GM19239 (cell line): Measurements from ENCODE around the gene CAPN11.
"Not testable (repeated sequence)": the region's sequence is repeated elsewhere in the genome, so short reads cannot be mapped to it uniquely, and the experiment has no call there.

Experiments
- DNase-seq: peaks from one replicate; pipeline ENCODE4 v3.0.0; 2011; ENCODE audit warnings: low spot score; ENCODE audit not compliant: insufficient read length
- FAIRE-seq: peaks from 2 replicates; lab custom pipeline; 2011; peaks lifted over from hg19 to GRCh38; lab: Jason Lieb, UNC

The CAPN11 gene

DNA sequence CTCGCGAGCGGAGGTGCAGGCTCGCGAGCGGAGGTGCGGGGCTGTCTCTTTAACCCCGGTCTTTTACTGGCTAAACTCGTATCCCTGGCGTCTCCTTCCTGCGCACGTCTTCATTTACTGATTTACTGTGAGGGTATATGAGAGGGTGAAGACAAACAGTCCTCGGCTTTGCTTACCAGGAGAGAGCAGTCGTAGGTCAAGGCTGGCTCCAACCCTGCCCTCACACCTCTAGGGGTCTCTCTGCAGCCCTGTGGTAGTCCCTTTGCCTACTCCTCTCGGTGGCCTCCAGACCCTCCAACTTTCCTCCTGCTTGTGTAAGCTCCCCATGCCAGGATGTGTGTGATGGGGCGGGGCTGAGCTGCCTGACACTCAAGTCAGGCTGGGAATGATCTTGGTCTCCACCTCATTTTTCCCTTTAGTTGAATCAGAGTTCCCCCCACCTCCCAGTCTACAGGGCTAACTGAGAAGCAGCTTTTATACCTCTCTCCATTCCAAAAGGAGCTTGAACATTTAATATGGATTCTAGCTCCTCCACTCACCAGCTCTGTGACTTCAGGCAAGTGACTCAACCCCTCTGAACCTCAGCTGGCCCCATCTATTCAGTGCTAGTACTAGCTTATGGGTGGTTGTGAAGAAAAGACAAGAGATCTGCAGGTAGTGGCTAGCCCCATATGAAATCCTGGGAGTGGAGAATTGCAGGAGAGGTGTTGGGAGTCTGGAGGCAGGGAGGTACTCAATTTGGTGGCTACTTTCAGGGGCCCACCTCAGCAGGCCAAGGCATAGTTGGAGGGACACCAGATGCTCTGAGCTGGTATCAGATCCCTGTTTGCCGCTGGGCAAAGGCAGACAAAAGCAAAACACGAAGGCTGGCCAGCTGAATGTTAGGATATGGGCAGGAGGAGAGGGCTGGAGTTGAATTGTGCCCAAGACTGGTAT, 65.7 kb downstream of the CAPN11 start:
- DNase-seq (no peak), FAIRE-seq (no peak)

DNA sequence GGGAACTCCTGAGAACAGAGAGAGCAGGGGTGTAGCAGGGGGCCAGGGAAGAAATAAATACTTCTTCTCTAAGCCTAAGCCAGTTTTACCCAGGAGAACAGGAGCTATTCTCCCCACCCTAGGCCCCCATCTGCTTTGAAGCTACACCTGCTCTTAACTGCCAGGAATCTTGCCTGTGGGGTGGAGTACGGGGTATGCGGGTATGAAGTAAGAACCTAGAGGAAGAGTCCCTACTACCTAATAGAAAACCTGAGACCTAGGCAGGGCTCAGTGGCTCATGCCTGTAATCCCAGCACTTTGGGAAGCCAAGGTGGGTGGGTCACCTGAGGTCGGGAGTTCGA, 66.3 kb downstream of the CAPN11 start:
- DNase-seq (no peak), FAIRE-seq (no peak)

DNA sequence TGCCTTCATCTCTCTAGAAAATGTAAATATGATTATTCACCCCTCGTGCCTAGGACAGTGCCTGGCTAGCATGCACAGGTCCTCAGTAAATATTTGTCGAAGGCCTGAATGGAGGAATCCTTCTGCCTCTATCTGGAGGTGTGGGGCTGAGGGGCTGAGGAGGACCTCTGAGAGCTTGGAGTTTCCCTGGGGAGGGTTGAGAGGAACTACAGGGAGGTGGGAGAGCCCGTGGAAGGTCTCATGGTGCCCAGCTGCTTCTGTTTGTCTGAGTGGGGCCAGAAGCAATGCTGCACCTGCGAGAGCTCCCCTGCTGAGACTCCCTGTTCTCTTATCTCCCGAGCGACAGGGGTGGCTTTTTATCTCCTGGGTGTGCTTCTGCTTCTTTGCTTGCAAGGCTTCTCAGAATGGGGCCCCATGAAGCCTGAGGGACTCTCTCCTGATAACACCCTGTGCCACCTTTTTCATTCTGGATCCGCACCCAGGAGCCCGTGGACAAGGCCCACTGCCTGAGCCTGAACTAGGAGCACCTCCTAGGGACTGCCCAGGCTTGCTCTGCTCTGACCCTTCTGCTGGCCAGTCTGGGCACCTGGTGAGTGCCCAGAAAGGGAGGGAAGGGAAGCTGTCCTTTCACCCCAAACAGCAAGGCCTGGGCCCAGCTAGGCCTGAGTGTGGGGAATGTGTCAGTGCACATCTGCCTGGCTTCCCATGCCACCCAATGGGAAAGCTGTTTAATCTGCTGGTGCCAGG, 67.1 kb downstream of the CAPN11 start:
- DNase-seq: no peak

DNA sequence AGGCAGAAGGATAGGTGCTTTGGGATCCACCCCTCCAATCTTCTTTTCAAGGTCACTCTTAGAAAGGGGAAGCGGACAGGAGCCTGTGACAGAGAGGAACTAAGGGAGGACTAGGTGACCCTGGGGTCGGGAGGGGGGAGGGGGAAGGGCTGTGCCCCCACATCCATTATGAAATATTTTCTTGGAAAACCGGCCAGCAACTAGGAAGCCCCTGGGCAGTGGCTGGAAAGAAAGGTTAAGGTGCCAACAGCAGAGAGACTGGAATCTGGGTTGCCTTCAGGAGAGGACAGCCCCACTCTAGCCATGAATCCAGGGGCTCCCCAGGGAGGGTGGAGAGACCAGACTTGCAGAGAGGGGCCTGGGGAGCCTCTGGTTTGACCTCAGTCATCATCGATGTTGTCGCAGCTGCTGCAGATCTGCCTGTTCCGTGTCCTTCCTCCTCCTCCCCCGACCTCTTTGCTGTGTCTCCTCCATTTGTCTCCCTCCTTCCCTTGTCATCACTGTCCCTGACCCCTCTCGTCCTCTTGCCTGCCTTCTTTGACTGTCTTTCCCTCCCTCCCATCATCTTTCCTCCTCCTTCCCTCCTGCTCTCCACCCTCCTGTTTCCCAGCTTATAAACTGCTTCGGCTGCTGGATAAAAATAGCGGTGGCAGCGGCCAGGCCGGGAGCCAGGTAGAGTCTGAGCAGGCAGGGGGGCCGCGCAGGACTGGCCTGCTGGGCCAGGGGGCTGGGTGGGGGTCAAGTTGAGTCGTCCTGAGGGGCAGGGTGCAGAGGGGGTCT, 67.9 kb downstream of the CAPN11 start:
- DNase-seq: no peak
- FAIRE-seq: no peak

More for the DNA sequence above, 67.1 kb downstream of the CAPN11 start:
- FAIRE-seq: no peak

DNA sequence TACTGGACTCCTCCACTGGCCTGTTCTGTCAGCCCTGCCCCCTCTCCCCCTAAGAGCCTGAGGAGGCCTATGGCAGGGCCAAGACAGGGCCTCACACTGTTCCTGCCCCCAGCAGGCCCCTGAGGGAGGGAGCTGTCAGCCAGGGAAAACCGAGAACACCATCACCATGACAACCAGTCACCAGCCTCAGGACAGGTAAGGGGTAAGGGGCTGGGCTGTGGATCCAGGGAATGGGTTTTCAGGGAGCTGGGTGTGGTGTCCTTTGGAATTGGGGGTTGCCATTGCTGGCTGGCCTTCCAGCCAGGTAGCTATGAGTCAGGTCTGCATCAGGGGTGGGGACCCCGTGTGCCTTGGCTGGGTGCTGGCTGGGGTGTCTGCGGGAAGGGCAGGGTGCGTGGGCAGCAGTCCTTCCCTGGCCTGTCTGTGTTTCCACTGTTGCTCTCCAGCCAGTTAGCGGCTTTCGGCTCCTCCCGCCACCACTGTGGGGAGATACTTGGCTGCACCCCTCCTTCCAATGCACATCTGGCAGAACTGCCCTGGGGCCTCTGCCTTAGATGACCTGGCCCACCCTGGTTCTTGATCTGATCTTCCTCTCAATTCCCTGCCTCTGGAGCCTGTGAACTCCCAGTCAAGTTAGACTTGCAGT, 68.7 kb downstream of the CAPN11 start:
- no peak for FAIRE-seq
- DNase-seq: no peak

DNA sequence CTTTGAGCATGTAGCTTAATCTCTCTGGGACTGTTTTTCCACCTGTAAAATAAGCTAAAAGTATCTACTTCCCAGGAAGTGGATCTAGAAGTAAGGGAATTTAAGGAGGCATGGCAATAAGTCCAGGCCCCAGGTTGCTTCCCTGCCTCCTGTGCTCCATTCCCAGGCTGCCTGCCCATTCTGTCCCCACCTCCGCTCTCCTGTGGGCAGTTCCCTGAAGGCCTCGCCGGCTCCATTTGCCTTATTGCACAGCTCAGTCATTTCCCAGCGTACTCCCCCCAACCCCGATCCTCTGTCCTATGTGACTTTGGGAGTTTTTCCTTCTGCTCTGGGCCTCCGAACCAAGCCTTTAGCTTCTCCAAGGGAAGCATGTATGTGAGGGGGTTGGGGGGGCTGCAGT, 69.4 kb downstream of the CAPN11 start:
- no peak for DNase-seq
- no peak for FAIRE-seq

DNA sequence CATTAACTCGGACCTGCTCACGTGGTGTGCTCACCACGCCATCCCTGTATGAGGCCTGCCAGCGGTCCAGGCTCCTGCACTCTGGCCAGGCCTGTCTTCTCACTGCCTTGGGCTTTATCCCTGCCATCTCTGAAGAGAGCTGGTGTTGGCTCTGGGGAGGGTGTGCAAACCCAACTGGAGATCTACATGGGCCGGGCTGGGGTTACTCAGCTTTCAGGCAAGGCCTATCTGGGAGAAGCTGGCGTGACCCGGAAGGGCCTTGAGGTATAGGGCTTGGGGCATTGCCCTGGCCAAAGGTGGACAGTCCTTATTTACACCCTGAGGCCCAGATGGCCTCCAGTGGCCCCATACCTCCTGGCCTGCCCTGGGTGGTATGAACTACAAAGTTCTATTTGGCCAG, 69.8 kb downstream of the CAPN11 start:
- DNase-seq (no peak), FAIRE-seq (no peak)

DNA sequence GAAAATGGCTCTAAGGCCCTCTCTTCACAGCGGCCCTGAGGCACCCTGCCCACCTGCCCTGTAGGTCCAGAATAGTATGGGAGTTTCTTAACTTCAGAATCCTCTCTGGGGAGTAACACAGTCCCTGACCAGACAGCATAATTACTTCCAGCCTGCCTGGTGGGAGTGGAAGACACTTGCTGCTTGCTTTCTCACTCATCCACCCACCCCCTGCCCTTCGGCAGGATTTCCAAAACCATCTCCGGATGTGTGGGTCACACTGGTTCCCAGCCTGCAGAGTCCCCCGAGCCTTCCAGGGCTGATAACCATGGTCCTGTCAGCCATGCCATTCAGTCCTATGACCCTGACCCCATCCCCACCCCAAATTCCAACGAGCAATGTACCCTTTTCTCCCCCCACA, 70.2 kb downstream of the CAPN11 start:
- DNase-seq (no peak), FAIRE-seq (no peak)

DNA sequence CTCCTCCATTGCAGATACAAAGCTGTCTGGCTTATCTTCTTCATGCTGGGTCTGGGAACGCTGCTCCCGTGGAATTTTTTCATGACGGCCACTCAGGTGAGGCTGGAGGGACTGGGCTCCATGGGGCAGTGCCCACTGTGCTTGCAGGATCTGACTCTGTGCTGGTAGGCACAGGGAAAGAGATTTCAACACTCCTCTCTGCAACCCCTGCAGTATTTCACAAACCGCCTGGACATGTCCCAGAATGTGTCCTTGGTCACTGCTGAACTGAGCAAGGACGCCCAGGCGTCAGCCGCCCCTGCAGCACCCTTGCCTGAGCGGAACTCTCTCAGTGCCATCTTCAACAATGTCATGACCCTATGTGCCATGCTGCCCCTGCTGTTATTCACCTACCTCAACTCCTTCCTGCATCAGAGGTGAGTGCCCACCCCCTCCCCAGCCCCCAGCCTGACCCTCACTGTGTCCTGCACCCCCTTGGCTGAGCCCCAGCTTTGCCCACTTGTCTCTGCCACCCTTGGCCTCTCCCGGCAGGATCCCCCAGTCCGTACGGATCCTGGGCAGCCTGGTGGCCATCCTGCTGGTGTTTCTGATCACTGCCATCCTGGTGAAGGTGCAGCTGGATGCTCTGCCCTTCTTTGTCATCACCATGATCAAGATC, 70.9 kb downstream of the CAPN11 start:
- DNase-seq: no peak
- no peak for FAIRE-seq

DNA sequence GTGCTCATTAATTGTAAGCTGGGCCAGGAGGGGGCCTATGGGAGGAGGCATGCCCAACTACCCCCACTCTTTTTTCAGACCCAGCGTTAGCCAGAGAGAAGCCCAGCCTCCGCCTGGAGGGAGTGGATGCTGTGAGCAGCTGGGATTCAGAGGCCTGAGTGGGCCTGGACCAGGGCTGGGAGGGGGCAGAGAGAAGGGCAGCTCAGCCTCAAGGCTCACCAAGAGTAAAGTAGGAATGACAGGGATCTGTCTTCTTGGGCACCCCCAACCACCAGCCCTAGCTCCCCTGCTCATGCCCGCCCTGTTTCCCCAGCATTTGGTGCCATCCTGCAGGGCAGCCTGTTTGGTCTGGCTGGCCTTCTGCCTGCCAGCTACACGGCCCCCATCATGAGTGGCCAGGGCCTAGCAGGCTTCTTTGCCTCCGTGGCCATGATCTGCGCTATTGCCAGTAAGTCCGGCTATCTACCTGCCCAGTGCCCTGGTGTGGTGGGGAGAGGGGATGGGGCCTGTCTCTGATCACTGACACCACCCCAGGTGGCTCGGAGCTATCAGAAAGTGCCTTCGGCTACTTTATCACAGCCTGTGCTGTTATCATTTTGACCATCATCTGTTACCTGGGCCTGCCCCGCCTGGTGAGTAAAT, 71.5 kb downstream of the CAPN11 start:
- DNase-seq (no peak), FAIRE-seq (no peak)

DNA sequence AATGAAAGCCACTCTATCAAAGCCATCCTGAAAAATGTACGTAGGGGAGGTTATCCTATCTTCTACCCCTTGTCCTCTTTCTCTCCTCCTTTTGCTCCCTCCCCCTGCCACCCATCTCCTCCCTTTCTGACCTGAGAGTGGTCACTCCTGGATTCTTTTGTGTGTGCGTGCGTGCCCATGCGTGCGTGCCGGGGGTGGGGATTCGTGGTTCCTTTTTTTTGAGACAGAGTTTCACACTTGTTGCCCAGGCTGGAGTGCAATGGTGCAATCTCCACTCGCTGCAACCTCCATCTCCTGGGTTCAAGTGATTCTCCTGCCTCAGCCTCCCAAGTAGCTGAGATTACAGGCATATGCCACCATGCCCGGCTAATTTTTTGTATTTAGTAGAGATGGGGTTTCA, 72.8 kb downstream of the CAPN11 start:
- not testable (repeated sequence) for FAIRE-seq, DNase-seq

DNA sequence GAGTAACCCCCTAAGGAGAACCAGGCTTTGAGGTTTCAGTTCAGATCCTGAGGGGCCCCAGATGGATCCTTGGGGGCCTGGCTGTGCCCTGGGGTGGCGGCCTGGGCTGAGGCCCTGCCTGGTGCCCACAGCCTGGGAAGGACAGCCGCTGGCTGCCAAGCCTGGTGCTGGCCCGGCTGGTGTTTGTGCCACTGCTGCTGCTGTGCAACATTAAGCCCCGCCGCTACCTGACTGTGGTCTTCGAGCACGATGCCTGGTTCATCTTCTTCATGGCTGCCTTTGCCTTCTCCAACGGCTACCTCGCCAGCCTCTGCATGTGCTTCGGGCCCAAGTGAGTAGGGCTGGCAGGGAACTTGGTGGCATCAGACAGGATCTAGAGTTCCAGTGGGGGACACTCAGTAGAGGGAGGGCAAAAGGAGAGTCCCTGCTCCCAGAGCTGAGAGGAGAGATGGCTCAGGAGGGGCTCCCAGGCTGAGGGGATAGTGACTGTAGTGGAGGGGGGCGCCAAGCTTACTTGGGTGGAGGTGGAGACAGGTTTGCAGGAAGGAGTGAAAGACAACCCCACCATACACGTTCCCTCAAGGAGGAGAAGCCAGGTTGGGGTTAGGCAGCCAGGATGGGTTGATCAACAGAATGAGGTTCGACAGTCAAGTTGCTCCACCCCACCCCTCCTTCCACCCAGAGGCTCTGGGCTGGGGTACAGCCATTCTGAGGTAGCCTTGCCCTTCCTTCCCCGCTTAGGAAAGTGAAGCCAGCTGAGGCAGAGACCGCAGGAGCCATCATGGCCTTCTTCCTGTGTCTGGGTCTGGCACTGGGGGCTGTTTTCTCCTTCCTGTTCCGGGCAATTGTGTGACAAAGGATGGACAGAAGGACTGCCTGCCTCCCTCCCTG, 74.3 kb downstream of the CAPN11 start:
- DNase-seq: no peak
- FAIRE-seq: no peak

DNA sequence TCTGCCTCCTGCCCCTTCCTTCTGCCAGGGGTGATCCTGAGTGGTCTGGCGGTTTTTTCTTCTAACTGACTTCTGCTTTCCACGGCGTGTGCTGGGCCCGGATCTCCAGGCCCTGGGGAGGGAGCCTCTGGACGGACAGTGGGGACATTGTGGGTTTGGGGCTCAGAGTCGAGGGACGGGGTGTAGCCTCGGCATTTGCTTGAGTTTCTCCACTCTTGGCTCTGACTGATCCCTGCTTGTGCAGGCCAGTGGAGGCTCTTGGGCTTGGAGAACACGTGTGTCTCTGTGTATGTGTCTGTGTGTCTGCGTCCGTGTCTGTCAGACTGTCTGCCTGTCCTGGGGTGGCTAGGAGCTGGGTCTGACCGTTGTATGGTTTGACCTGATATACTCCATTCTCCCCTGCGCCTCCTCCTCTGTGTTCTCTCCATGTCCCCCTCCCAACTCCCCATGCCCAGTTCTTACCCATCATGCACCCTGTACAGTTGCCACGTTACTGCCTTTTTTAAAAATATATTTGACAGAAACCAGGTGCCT, 75.0 kb downstream of the CAPN11 start:
- no peak for DNase-seq
- no peak for FAIRE-seq
